Uterus (tissue), 4 donors: Measurements from ENCODE around the gene CPLANE1. TPM values are rescaled to one million over a fixed set of nuclear protein-coding genes. Genes with fewer than 3 reads are reported as not detected.

Experiments used
- DNase-seq, 2 donors: peaks; one replicate each; pipeline ENCODE4 v3.0.0-alpha.2; 2019 to 2020
- H3K27ac ChIP-seq, 2 donors: fragments of 200-600 bp; sonication (generic); 1 replicate in 1 of 2; 2 replicates in 1 of 2; pipeline ENCODE4 v1.5.1; 2016 to 2018
- H3K27me3 ChIP-seq, 2 donors: fragments of 200-600 bp; sonication (generic); one replicate each; pipeline ENCODE4 v1.5.1; 2018 to 2019; ENCODE audit warnings: control low read depth in 1 of 2
- H3K36me3 ChIP-seq, 2 donors: fragments of 200-600 bp; sonication (generic); one replicate each; pipeline ENCODE4 v1.5.1; 2019; ENCODE audit warnings: control low read depth in 1 of 2
- H3K4me1 ChIP-seq, 2 donors: fragments of 200-600 bp; sonication (generic); one replicate each; pipeline ENCODE4 v1.5.1; 2018 to 2019; ENCODE audit warnings: control low read depth in 1 of 2
- H3K4me3 ChIP-seq, 2 donors: fragments of 200-600 bp; sonication (generic); 1 replicate in 1 of 2; 2 replicates in 1 of 2; pipeline ENCODE4 v1.5.1; 2018 to 2019; ENCODE audit warnings: mild to moderate bottlenecking in 1 of 2
- H3K9me3 ChIP-seq, 2 donors: fragments of 200-600 bp; sonication (generic); one replicate each; pipeline ENCODE4 v1.5.1; 2019; ENCODE audit warnings: control low read depth in 1 of 2
- POLR2A ChIP-seq, 2 donors: fragments of 450-650 bp; IDR thresholded peaks; one replicate each; pipeline ENCODE4 v1.6.1; 2016; ENCODE audit warnings: antibody characterized with exemption in 2 of 2, mild to moderate bottlenecking in 1 of 2, moderate library complexity in 1 of 2
- intact Hi-C: fragments of 100-400 bp; cut with DNase I; formaldehyde crosslinking; loops from one replicate; pipeline ENCODE4 v1.15.1; 2023; ENCODE audit warnings: low total_unique reads
- total RNA-seq, 4 donors: library from RNA; depleted of rRNA in 3 of 4; stranded (reverse); fragments of >200 nt in 3 of 4; gene quantifications; one replicate each; pipeline versions ENCODE4 v1.1.0 to v1.2.4, GENCODE V29; 2014 to 2023
- TF ChIP-seq, protein P1 (sequence below), 4 experiments: fragments of 200-600 bp in 2 of 4; fragments of 450-650 bp in 2 of 4; sonication (generic) in 2 of 4; IDR thresholded peaks; one replicate each; pipeline ENCODE4 v1.5.1; 2016 to 2019; ENCODE audit warnings: antibody characterized with exemption in 4 of 4, mild to moderate bottlenecking in 2 of 4, moderate library complexity in 1 of 4
- donor health status: DM: yes; HTN: yes; CAD: no.

Gene CPLANE1
- total RNA-seq, 4 donors from 2014 or later: 22.4 to 68.2 (median 35.9) TPM

DNA sequence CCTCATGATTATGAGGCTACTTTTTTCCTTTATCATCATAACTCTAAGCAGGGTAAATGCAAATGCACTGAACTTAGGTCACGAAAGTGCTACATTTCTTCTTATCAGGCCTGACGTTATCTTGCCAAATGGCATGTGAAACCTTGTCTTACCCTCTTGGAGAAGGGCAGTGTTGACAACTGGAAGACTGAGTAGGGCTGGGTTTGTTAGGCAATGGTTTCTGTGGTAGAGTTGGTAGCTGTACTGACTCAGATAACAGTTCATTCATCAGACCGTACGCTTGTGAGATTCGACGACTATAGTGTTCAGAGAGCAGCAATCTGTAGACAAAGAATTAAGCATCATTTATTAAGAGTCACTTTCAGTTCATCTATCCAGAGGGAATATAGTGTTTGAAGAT lies 127.7 kb downstream of the CPLANE1 start:
- no peak overlapping the region for H3K4me3 ChIP-seq
- H3K9me3 ChIP-seq: no peaks in the 10 kb centered on the region
- H3K27ac ChIP-seq: no peak overlapping the region
- TF ChIP-seq, protein P1, sequence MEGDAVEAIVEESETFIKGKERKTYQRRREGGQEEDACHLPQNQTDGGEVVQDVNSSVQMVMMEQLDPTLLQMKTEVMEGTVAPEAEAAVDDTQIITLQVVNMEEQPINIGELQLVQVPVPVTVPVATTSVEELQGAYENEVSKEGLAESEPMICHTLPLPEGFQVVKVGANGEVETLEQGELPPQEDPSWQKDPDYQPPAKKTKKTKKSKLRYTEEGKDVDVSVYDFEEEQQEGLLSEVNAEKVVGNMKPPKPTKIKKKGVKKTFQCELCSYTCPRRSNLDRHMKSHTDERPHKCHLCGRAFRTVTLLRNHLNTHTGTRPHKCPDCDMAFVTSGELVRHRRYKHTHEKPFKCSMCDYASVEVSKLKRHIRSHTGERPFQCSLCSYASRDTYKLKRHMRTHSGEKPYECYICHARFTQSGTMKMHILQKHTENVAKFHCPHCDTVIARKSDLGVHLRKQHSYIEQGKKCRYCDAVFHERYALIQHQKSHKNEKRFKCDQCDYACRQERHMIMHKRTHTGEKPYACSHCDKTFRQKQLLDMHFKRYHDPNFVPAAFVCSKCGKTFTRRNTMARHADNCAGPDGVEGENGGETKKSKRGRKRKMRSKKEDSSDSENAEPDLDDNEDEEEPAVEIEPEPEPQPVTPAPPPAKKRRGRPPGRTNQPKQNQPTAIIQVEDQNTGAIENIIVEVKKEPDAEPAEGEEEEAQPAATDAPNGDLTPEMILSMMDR (IDR thresholded peaks at IDR 0.05): no peak
- TF ChIP-seq POLR2A (IDR thresholded peaks at IDR 0.05): no peak
- no peak for DNase-seq
- H3K27me3 ChIP-seq: no peaks in the 10 kb centered on the region
- intact Hi-C loops: no loop called here
- H3K36me3 ChIP-seq: no peaks in the 10 kb centered on the region
- H3K4me1 ChIP-seq: no peaks in the 10 kb centered on the region

DNA sequence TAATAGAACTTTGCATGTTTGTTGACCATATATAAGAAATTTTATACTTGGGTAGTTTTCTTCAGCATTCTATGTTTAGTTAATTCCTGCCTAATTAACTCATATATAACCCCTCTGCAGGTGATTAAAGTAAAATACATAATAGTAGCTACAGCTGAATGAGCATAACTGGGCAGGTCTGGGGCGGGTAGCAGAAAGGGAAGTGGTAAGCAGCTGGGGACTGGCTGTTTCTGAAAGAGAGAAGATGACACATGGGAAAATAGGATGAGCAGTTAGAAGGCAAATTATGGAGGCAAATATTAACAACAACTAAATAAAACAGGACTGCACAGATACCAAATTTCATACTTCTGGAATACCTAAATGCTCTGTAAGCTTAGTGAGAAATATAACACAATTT lies 128.1 kb downstream of the CPLANE1 start:
- Histone ChIP-seq H3K4me3 (no peak overlapping the region), H3K27ac (no peak overlapping the region), H3K27me3 (no peaks in the 10 kb centered on the region), H3K36me3 (no peaks in the 10 kb centered on the region), H3K4me1 (no peaks in the 10 kb centered on the region), H3K9me3 (no peaks in the 10 kb centered on the region)
- TF ChIP-seq, protein P1 (IDR thresholded peaks at IDR 0.05): no peak
- no peak for TF ChIP-seq POLR2A (IDR thresholded peaks at IDR 0.05)
- intact Hi-C loops: no loop called here
- no peak for DNase-seq

DNA sequence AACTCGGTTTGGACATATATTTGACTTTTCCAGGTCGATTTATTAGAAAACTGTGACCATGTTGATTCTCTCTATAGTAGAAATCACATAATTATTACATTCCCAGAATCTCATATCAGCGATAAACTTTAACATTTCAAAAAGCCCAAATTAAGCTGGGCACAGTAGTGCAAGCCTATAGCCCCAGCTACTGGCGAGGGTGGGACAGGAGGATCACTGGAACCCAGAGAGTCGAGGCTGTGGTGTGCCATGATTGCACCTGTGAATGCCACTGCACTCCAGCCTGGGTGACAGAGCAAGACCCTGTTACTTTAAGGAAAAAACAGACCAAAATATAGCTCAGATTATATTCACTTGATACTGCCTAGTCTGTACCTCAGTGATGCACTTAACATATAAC lies 128.9 kb downstream of the CPLANE1 start:
- H3K9me3 ChIP-seq: no peaks in the 10 kb centered on the region
- no peak overlapping the region for H3K4me3 ChIP-seq
- H3K27me3 ChIP-seq: no peaks in the 10 kb centered on the region
- H3K36me3 ChIP-seq: no peaks in the 10 kb centered on the region
- H3K4me1 ChIP-seq: no peaks in the 10 kb centered on the region
- TF ChIP-seq POLR2A (IDR thresholded peaks at IDR 0.05): no peak
- TF ChIP-seq, protein P1 (IDR thresholded peaks at IDR 0.05): no peak
- intact Hi-C loops: no loop called here
- H3K27ac ChIP-seq: no peak overlapping the region
- no peak for DNase-seq

DNA sequence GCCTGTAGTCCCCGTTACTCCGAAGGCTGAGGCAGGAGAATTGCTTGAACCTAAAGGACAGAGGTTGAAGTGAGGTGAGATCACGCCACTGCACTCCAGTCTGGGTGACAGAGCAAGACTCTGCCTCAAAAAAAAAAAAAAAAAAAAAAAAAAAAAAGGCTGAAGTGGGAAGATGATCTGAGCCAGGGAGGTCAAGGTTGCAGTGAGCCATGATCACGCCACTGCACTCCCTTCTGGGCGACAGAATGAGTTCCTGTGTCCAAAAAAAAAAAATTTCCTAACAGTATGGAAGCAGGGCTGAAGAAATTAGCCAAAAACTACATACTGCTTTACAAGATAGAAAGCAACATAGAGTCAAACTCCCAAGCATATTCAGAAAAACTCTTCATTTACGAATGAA lies 132.8 kb downstream of the CPLANE1 start:
- intact Hi-C loops: no loop called here
- no peaks in the 10 kb centered on the region for H3K9me3 ChIP-seq
- no peak overlapping the region for H3K4me3 ChIP-seq
- no peaks in the 10 kb centered on the region for H3K4me1 ChIP-seq
- no peak overlapping the region for H3K27ac ChIP-seq
- TF ChIP-seq, protein P1 (IDR thresholded peaks at IDR 0.05): no peak
- TF ChIP-seq POLR2A (IDR thresholded peaks at IDR 0.05): no peak
- H3K36me3 ChIP-seq: no peaks in the 10 kb centered on the region
- no peak for DNase-seq
- H3K27me3 ChIP-seq: no peaks in the 10 kb centered on the region

DNA sequence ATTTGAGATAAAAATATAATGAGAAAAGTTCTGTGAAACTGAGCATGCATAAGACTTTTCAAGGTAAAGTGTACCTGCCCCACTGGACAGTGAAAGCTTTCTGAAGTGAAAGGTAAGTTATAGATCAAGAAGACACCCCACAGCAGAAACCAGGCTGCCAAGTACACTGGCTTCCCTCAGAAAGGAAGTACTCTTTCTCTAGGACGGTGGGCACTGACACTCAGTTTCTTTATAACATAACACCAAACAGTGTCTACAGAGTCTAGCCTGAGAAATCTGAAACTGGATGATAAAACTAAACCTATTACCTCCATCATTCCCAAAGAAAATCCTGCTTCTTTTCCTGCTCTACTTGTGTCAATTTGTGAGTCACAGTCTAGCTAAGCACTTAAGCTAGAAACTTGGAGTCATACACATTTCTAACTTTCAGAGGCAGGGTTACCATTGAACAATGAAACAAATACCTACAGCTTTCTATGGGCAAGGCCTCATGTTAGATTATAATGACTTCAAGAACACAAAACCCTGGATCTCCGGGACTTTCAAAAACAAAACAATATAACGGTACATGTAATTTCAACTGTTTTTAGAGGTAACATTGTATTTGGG lies 136.7 kb downstream of the CPLANE1 start:
- no peak overlapping the region for H3K4me3 ChIP-seq
- no peak for DNase-seq
- no peaks in the 10 kb centered on the region for H3K9me3 ChIP-seq
- intact Hi-C loops: no loop called here
- H3K27me3 ChIP-seq: no peaks in the 10 kb centered on the region
- H3K36me3 ChIP-seq: no peaks in the 10 kb centered on the region
- no peak overlapping the region for H3K27ac ChIP-seq
- H3K4me1 ChIP-seq: no peaks in the 10 kb centered on the region
- no peak for TF ChIP-seq POLR2A (IDR thresholded peaks at IDR 0.05)
- TF ChIP-seq, protein P1 (IDR thresholded peaks at IDR 0.05): no peak
